GM13977 (cell line): ENCODE results near the gene SNX7.

Experiments used
- DNase-seq: peaks from one replicate; pipeline ENCODE4 v3.0.0; 2012; ENCODE audit warnings: low spot score
- in situ Hi-C: fragments of 300-500 bp; cut with MboI; formaldehyde crosslinking; loops from one replicate; pipeline ENCODE4 v1.12.0; 2022; ENCODE audit warnings: low sequenced_read_pairs, low pct_unique_long_range_greater_than_20kb, mixed read lengths, inconsistent platforms; ENCODE audit not compliant: unreplicated experiment
- TF ChIP-seq, protein P1 (sequence below): IDR thresholded peaks from 2 replicates; pipeline ENCODE4 v1.5.1; 2012; ENCODE audit warnings: mild to moderate bottlenecking, control low read depth; ENCODE audit not compliant: insufficient read depth; ENCODE audit errors: extremely low read depth, missing control alignments

SNX7 gene, protein sequence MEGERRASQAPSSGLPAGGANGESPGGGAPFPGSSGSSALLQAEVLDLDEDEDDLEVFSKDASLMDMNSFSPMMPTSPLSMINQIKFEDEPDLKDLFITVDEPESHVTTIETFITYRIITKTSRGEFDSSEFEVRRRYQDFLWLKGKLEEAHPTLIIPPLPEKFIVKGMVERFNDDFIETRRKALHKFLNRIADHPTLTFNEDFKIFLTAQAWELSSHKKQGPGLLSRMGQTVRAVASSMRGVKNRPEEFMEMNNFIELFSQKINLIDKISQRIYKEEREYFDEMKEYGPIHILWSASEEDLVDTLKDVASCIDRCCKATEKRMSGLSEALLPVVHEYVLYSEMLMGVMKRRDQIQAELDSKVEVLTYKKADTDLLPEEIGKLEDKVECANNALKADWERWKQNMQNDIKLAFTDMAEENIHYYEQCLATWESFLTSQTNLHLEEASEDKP

DNA sequence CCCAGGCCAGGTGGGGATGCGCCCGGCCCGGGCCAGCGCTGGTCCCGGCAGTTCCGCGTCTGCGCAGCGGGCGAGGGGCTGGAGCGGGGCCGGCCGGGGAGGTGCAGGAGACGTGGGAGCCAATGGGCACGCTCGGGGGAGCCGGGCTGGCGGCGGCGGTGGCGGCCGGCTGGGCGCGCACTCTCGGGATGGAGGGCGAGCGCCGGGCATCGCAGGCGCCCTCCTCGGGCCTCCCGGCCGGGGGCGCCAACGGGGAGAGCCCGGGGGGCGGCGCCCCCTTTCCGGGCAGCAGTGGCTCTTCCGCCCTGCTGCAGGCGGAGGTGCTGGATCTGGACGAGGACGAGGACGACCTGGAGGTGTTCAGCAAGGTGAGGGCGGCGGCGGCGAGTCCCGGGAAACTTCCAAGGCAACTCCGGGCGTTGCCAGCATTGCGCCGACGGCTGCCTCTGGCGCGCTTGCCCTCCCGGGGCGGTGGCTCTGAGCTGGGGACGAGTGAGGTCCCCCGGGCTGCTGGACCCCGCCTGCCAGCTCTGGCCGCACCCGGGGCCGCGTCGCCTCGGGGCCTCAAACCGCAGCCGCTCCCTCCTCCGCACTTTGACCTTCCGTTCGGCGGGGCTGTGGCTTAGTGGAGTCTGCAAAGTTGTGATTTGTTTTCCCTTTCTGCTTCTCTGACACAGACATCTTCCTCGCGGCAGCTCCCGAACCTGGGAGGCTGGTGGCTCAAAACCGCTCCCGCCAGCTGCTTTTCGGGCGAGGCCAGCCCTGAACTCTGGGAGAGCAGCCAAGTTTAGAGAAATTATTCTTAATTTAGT, at the start of gene SNX7:
Gene SNX7, plus strand, starts transcription at position 178 of the 812 bp plus-strand sequence. Its CDS starts 11 bp downstream, at position 189.
- in situ Hi-C loops = no loop called here
- DNase-seq = peak; percentile 59
- TF ChIP-seq, protein P1, sequence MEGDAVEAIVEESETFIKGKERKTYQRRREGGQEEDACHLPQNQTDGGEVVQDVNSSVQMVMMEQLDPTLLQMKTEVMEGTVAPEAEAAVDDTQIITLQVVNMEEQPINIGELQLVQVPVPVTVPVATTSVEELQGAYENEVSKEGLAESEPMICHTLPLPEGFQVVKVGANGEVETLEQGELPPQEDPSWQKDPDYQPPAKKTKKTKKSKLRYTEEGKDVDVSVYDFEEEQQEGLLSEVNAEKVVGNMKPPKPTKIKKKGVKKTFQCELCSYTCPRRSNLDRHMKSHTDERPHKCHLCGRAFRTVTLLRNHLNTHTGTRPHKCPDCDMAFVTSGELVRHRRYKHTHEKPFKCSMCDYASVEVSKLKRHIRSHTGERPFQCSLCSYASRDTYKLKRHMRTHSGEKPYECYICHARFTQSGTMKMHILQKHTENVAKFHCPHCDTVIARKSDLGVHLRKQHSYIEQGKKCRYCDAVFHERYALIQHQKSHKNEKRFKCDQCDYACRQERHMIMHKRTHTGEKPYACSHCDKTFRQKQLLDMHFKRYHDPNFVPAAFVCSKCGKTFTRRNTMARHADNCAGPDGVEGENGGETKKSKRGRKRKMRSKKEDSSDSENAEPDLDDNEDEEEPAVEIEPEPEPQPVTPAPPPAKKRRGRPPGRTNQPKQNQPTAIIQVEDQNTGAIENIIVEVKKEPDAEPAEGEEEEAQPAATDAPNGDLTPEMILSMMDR = no peak

DNA sequence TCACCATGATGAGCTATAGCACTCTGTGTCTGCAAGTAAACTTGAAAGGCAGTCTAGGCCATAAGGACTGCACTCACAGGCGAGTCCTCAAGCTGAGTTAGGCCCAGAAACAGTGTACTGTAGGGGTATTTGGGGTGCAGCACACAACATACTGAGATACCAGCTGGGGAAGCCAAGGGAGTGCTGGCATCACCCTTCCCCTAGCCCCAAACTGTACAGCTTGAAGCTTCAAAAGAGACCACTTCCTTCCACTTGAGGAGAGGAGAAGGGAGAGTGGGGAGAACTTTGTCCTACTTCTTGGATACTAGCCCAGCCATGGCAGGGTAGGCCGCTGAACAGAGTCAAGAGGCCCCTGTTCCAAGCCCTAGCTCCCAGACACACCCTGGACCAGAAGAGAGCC, 24.2 kb upstream of the SNX7 start:
- TF ChIP-seq, protein P1 = no peak
- in situ Hi-C loops = no loop called here
- no peak for DNase-seq

DNA sequence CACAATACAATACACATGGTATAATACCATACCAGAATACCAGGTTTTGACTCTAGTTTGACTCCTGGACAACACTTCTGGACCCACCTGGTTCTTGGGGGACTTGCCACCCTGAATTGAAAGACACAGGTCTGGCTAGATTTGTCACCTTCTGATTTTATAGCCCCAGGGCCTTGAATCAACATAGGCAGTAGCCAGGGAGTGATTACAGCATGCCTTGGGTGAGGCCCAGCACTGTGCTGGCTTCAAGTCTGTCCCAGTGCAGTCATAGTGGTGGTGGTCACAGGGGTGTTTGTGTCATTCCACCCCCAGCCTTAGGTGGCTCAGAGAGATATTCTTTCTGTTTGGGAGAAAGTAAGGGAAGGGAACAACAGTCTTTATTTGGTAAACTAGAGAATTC, 23.3 kb upstream of the SNX7 start:
- no peak for DNase-seq
- in situ Hi-C loops = no loop called here
- TF ChIP-seq, protein P1 = no peak

DNA sequence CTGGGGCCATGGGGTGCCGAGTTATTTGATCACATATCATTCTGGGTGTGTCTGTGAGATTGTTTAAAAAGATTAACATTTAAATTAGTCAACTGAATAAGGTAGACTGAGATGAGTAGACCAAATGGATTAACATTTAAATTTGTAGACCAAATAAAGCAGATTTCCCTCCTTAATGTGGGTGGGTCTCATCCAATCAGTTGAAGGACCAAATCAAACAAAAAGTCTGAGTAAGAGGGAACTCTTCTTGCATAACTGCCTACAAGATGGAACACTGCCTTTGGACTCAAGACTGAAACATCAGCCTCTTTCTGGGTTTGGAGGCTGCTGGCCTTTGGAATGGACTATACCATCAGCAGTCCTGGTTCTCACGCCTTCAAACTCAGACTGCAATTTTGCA, 17.0 kb upstream of the SNX7 start:
- DNase-seq = no peak
- TF ChIP-seq, protein P1 = no peak
- in situ Hi-C loops = no loop called here

DNA sequence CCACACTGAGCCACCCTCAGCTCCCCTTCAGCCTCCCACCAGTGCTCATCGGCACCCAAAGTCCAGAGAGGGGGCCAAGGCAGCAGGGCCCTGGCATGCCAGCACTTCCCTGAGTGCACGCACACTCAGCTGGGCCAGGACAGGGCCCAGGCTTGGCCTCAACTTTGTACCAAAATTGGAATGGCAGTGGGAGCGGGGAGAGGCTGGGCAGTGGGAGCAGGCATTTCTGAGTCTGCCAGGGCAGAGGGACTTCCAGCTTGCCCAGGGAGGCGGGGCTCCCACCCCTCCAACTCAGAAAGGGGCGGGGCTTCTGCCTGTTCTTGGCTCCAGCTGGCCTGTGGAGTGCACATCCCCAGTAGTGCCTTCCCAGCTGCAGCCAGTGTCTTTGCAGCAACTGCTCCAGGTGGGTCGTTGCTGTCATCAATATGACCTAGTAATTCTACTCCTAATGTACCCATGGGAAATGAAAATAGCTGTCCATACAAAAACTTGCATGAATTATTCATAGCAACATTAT, 10.3 kb upstream of the SNX7 start:
- TF ChIP-seq, protein P1 = no peak
- no peak for DNase-seq
- in situ Hi-C loops = no loop called here

DNA sequence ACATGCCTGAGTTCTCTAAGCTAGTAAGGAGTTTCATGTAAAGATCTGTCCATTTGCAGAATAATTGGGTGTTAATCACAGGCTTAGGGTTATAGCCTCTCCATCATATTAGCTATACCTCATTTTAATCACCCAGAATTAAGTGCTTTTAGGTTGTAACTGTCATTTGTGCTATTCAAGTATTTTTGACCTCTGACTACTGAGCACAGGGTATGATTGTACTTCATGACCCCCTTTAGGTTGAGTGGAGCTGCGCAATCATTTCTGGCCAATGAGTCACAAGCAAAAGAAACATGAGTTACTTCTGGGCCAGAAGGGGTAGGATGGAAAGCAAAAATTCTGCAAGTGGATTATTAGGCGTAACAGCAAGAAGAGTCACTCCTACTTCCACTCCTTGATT, 8.4 kb upstream of the SNX7 start:
- in situ Hi-C loops = no loop called here
- DNase-seq = no peak
- TF ChIP-seq, protein P1 = no peak
